ENCODE measurements around the gene CDH23.

Gene CDH23

GRCh38 chr10:71487726-71488125 lies 91.0 kb downstream of the CDH23 start:
- no peak for DNase-seq

GRCh38 chr10:71489077-71489476 lies 92.4 kb downstream of the CDH23 start:
- DNase-seq = no peak

- DNase-seq = no peak
Measured at GRCh38 chr10:71492872-71493271, 96.2 kb downstream of the CDH23 start.

- no peak for DNase-seq
Measured at GRCh38 chr10:71493741-71494140, 97.0 kb downstream of the CDH23 start.

GRCh38 chr10:71494476-71494875 lies 97.8 kb downstream of the CDH23 start:
- DNase-seq = no peak

GRCh38 chr10:71494980-71495381 lies 98.3 kb downstream of the CDH23 start:
- no peak for DNase-seq

- DNase-seq = no peak
Measured at GRCh38 chr10:71496927-71497762, 100.4 kb downstream of the CDH23 start.

GRCh38 chr10:71497763-71498326 lies 101.1 kb downstream of the CDH23 start:
- DNase-seq = no peak

GRCh38 chr10:71501402-71501801 lies 104.7 kb downstream of the CDH23 start:
- no peak for DNase-seq

- DNase-seq = no peak
Measured at GRCh38 chr10:71502190-71502589, 105.5 kb downstream of the CDH23 start.

- DNase-seq = no peak
Measured at GRCh38 chr10:71502851-71503250, 106.1 kb downstream of the CDH23 start.

GRCh38 chr10:71504168-71504567 lies 107.4 kb downstream of the CDH23 start:
- no peak for DNase-seq

- DNase-seq = no peak
Measured at GRCh38 chr10:71504570-71504969, 107.8 kb downstream of the CDH23 start.

- no peak for DNase-seq
Measured at GRCh38 chr10:71505862-71506261, 109.1 kb downstream of the CDH23 start.

GRCh38 chr10:71509444-71509843 lies 112.7 kb downstream of the CDH23 start:
- no peak for DNase-seq

- DNase-seq = no peak
Measured at GRCh38 chr10:71511206-71511605, 114.5 kb downstream of the CDH23 start.

GRCh38 chr10:71512312-71512711 lies 115.6 kb downstream of the CDH23 start:
- no peak for DNase-seq

- DNase-seq = no peak
Measured at GRCh38 chr10:71512761-71513539, 116.2 kb downstream of the CDH23 start.

- no peak for DNase-seq
Measured at GRCh38 chr10:71513540-71513853, 116.8 kb downstream of the CDH23 start.

- no peak for DNase-seq
Measured at GRCh38 chr10:71513936-71514335, 117.2 kb downstream of the CDH23 start.

GRCh38 chr10:71515531-71516172 lies 118.9 kb downstream of the CDH23 start:
- no peak for DNase-seq

- DNase-seq = no peak
Measured at GRCh38 chr10:71516890-71517289, 120.2 kb downstream of the CDH23 start.

All from activated gamma-delta T cell treated with Interleukin-2 at 50 U/mL for 16 hours (primary cell).